ENCODE measurements around the gene LIAS. TPM values are rescaled to one million over a fixed set of nuclear protein-coding genes. Genes with fewer than 3 reads are reported as not detected.
A peak's percentile ranks its signal among the peaks of the same experiment; 100 is the strongest.
"Not testable (repeated sequence)": the region's sequence is repeated elsewhere in the genome, so short reads cannot be mapped to it uniquely, and the experiment has no call there.

The LIAS gene
- total RNA-seq: 10 to 100 TPM in 3 of 4 donors, 1 to 10 TPM in 1; 9.1 to 17.8 (median 13.1) TPM

DNA sequence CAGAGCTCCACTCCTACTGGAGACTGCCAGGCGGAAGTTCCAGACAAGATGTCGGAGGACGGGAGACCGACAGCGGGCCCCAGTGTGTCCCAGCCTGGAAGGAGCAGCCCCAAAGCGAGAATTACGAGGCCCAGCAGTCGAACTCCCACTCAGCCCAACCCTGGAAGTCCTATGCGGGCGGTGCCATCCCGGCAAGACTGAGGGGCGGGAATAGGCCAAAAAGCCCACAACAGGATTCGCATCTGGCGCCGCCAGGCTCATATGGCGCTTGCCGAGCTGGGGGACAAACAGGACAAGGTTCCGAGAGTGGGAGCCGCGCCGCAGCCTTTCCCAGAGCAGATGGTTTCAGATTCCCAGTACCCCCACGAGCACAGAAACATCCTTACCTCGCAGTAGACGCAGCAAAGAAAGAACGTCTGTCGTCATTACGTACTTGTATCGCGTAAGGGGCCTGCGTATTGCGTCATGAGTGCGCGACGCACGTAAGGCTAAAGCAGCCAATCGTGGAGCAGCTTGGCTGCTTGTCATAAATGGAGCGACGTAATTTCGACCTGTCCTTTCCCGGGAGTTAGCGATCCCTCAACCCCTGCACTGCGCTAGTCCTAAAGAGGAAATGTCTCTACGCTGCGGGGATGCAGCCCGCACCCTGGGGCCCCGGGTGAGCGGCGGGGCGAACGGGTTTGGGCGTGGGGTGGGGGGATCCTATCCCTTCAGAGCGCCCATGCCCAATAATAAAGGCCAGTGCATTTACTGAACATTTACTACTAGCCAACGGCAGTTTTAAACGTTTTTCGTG is at the start of gene LIAS, which contains the start of gene RPL9:
LIAS (plus strand) TSS at position 552 of the 796 bp plus-strand sequence; CDS start at position 614, 62 bp downstream.
RPL9 (minus strand) TSS at position 418 of the 796 bp plus-strand sequence. CDS start 483 bp downstream, outside the sequence.
- H3K4me3 ChIP-seq: peak within 1 kb of the TSS; percentile 56 to 80 (median 72)
- peak within 1 kb of the TSS; percentile 93 to 98 (median 97) for H3K27ac ChIP-seq
- H3K27me3 ChIP-seq: no peaks in the 10 kb centered on the region
- peak in 3 of 4 donors; percentile 91 to 94 (median 94) for TF ChIP-seq POLR2A (IDR thresholded peaks at IDR 0.05)
- TF ChIP-seq, protein P1, sequence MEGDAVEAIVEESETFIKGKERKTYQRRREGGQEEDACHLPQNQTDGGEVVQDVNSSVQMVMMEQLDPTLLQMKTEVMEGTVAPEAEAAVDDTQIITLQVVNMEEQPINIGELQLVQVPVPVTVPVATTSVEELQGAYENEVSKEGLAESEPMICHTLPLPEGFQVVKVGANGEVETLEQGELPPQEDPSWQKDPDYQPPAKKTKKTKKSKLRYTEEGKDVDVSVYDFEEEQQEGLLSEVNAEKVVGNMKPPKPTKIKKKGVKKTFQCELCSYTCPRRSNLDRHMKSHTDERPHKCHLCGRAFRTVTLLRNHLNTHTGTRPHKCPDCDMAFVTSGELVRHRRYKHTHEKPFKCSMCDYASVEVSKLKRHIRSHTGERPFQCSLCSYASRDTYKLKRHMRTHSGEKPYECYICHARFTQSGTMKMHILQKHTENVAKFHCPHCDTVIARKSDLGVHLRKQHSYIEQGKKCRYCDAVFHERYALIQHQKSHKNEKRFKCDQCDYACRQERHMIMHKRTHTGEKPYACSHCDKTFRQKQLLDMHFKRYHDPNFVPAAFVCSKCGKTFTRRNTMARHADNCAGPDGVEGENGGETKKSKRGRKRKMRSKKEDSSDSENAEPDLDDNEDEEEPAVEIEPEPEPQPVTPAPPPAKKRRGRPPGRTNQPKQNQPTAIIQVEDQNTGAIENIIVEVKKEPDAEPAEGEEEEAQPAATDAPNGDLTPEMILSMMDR (IDR thresholded peaks at IDR 0.05): no peak
- H3K36me3 ChIP-seq: peaks cover 15 to 69% (median 23%) of the 10 kb centered on the region in 3 donors
- intact Hi-C loops (cut with DNase I): loop anchor here (10.0 kb wide), 1 partner anchor 84 kb away; no protein-coding TSS in a partner anchor
- peaks cover 8 to 43% (median 25%) of the 10 kb centered on the region in 3 donors for H3K4me1 ChIP-seq
- 0% methylated on average over 13 to 20 of the region's 55 CpGs for WGBS, 2 donors
- H3K9me3 ChIP-seq: no peaks in the 10 kb centered on the region
- DNase-seq: peak; percentile 74

DNA sequence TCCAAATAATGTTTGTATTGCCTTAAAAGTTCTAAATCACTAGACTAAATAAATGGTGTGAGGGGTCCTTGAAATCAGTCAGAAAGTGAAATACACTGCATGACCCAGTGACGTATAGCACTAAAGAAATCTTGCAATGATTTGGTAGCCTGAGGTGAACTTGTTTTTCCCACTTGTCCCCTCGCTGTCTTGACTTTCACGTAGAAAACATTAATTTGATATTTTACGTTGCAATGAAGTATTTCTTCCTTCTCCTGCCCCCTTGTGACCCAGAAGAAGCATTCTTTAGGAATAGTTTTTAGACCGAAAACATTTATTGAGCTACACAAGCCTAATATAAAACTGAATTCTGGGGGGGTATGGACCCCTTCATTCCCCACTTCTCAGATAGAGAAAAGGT is 48.4 kb upstream of the LIAS start:
- no peak for DNase-seq
- WGBS, 2 donors: 46 to 50% methylated on average over 5 of the region's 5 CpGs
- TF ChIP-seq, protein P1 (IDR thresholded peaks at IDR 0.05): no peak
- no peak for TF ChIP-seq POLR2A (IDR thresholded peaks at IDR 0.05)

DNA sequence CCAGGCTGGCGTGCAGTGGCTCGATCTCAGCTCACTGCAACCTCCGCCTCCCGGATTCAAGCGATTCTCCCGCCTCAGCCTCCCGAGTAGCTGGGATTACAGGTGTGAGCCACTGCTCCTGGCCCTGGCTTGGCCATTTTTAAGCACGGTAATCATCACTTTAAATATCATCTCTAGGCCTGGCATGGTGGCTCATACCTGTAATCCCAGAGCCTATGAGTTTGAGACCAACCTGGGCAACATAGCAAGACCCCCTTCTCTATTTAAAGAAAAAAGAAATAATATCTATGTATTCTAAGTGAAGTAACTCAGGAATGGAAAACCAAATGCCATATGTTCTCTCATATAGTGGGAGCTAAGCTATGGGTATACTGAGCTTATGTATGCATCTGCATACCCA is 47.3 kb upstream of the LIAS start:
- H3K9me3 ChIP-seq; H3K36me3 ChIP-seq; intact Hi-C loops (cut with DNase I); H3K4me1 ChIP-seq; H3K27ac ChIP-seq; DNase-seq; H3K27me3 ChIP-seq; H3K4me3 ChIP-seq: not testable (repeated sequence)
- WGBS, 2 donors: 90 to 100% methylated on average over 7 to 8 of the region's 8 CpGs

More for the DNA sequence above, 48.4 kb upstream of the LIAS start:
- Histone ChIP-seq H3K27ac (no peak overlapping the region), H3K4me3 (no peak overlapping the region), H3K36me3 (no peaks in the 10 kb centered on the region), H3K4me1 (no peaks in the 10 kb centered on the region), H3K9me3 (no peaks in the 10 kb centered on the region), H3K27me3 (no peaks in the 10 kb centered on the region)
- intact Hi-C loops (cut with DNase I): no loop called here

DNA sequence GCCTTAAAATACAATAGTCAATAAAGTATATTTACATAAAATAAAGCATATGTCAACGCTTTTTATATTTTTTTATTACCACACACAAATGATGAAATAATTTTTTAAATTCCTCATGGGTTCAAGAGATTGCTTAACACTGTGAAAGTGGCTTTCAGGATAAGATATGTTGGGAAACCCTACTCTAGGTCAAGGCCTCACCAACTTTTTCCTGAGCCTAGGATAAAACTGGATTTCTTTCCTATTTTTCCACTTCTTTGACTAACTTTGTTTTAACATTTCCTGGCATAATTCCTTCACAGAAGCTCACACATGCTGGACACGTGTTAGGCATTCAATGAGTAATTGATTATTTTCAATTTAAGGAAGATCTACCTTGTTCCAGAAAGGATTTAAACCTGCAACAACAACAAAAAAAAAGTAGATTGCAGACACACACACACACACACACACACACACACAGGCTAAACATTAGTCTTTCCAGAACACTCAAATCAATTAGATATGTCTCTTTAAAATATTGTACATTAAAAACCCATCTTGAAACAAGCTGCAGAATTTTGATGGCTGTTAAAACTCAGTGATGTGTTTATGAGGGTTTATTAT is 43.1 kb upstream of the LIAS start:
- TF ChIP-seq POLR2A (IDR thresholded peaks at IDR 0.05): no peak
- TF ChIP-seq, protein P1 (IDR thresholded peaks at IDR 0.05): no peak
- 42 to 56% methylated on average over 2 of the region's 2 CpGs for WGBS, 2 donors

DNA sequence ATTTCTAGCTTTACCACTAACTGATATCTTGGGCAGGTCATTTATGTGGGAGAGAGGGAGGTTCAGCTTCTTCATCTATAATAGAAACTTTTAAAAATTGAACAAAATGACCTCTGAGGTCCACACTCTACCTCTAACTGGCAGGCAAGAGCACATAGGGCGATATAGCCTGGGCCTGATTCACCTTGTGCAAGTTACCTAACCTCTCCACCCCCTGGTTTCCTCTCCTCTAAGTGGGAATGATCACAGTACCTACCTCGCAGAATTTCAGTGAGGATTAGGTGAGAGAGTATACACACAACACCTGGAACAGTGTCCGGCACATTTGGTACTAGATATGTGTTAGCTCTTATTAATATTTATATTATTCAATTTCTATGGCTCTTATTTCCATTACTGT is 36.6 kb upstream of the LIAS start:
- Histone ChIP-seq H3K27ac (no peak overlapping the region), H3K27me3 (no peaks in the 10 kb centered on the region), H3K4me1 (peaks cover 0 to 3% (median 0%) of the 10 kb centered on the region in 3 donors), H3K9me3 (no peaks in the 10 kb centered on the region), H3K4me3 (no peak overlapping the region), H3K36me3 (no peaks in the 10 kb centered on the region)
- TF ChIP-seq POLR2A (IDR thresholded peaks at IDR 0.05): no peak
- intact Hi-C loops (cut with DNase I): no loop called here
- no peak for DNase-seq
- 83 to 92% methylated on average over 3 of the region's 3 CpGs for WGBS, 2 donors

More for the DNA sequence above, 43.1 kb upstream of the LIAS start:
- no peaks in the 10 kb centered on the region for H3K36me3 ChIP-seq
- no peaks in the 10 kb centered on the region for H3K27me3 ChIP-seq
- H3K9me3 ChIP-seq: no peaks in the 10 kb centered on the region
- H3K4me1 ChIP-seq: no peaks in the 10 kb centered on the region
- no peak overlapping the region for H3K4me3 ChIP-seq
- DNase-seq: no peak
- intact Hi-C loops (cut with DNase I): no loop called here
- no peak overlapping the region for H3K27ac ChIP-seq

DNA sequence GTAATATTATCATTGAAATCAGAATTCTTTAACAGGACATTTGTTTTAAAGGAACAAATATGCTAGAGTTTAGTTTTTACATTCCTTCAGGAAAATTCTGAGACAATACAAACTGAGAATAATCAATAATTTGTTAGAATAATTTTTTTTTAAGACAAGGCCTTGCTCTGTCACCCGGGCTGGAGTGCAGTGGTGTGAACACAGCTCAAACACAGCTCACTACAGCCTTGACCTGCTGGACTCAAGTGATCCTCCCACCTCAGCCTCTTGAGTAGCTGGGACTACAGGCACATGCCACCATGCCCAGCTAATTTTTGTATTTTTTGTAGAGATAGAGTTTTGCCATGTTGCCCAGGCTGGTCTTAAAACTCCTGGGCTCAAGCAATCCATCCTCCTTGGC is 33.6 kb upstream of the LIAS start:
- H3K36me3 ChIP-seq; H3K4me3 ChIP-seq; intact Hi-C loops (cut with DNase I); H3K4me1 ChIP-seq; H3K27ac ChIP-seq; H3K9me3 ChIP-seq; DNase-seq; H3K27me3 ChIP-seq: not testable (repeated sequence)
- WGBS, 2 donors: 89 to 100% methylated on average over 1 of the region's 1 CpG
